Cardiac fibroblast (primary cell): ENCODE results near the gene KLHL29.

ENCODE experiments used
- DNase-seq, 2 donors: peaks; one replicate each; pipeline versions ENCODE4 v3.0.0 to v3.0.0-alpha.2; 2010; ENCODE audit warnings: low read depth in 2 of 2
- H3K4me3 ChIP-seq, 2 donors: replicated peaks in 1 of 2; 1 replicate in 1 of 2; 2 replicates in 1 of 2; pipeline ENCODE4 v1.5.1; 2011; ENCODE audit warnings: low read depth in 2 of 2, low read length in 2 of 2, mild to moderate bottlenecking in 2 of 2, moderate library complexity in 1 of 2
- CTCF ChIP-seq: IDR thresholded peaks from one replicate; pipeline ENCODE4 v1.5.1; 2011; ENCODE audit warnings: low read depth, mild to moderate bottlenecking, low read length, inconsistent platforms

KLHL29 gene

GRCh38 chr2:23464156-23464555, 79.2 kb downstream of the KLHL29 start:
- no peak for TF ChIP-seq CTCF
- no peak for DNase-seq
- H3K4me3 ChIP-seq = no peak overlapping the region

GRCh38 chr2:23464905-23465537, 80.0 kb downstream of the KLHL29 start:
- TF ChIP-seq CTCF = no peak
- no peak for DNase-seq
- no peak overlapping the region for H3K4me3 ChIP-seq

GRCh38 chr2:23465936-23466335, 81.0 kb downstream of the KLHL29 start:
- TF ChIP-seq CTCF = no peak
- no peak overlapping the region for H3K4me3 ChIP-seq
- peak in 1 of 2 donors; percentile 16 for DNase-seq

- no peak overlapping the region for H3K4me3 ChIP-seq
Observed at GRCh38 chr2:23467618-23468017, 82.6 kb downstream of the KLHL29 start.

GRCh38 chr2:23468474-23469141, 83.6 kb downstream of the KLHL29 start:
- DNase-seq = no peak
- H3K4me3 ChIP-seq = no peak overlapping the region
- no peak for TF ChIP-seq CTCF

More at GRCh38 chr2:23467618-23468017, 82.6 kb downstream of the KLHL29 start:
- no peak for TF ChIP-seq CTCF
- no peak for DNase-seq

- no peak for TF ChIP-seq CTCF
- no peak overlapping the region for H3K4me3 ChIP-seq
- DNase-seq = no peak
Observed at GRCh38 chr2:23469142-23469540, 84.2 kb downstream of the KLHL29 start.
